Endothelial cell of umbilical vein (primary cell): ENCODE results near the gene CPOX. TPM values are rescaled to one million over a fixed set of nuclear protein-coding genes. Genes with fewer than 3 reads are reported as not detected.

ENCODE experiments used
- BruUV-seq: library from RNA; stranded (reverse); fragments of 400-500 nt; replicated peaks from 2 replicates; lab custom pipeline; 2021; lab: Mats Ljungman, UMichigan
- CTCF ChIA-PET: fragments of 300-600, 350-600 bp; sonication (Branson Sonifier 250); formaldehyde crosslinking; loops from one replicate; lab custom pipeline; 2021; ENCODE audit warnings: antibody characterized with exemption, inconsistent platforms; lab: Charles Lee
- POLR2A ChIA-PET: fragments of 300-600, 350-600 bp; sonication (Branson Sonifier 250); formaldehyde crosslinking; loops from one replicate; lab custom pipeline; 2021; ENCODE audit warnings: antibody characterized with exemption, inconsistent platforms; lab: Charles Lee
- DNase-seq: peaks from one replicate; pipeline ENCODE4 v3.0.0-alpha.2; 2011; ENCODE audit warnings: low read depth, low spot score
- FAIRE-seq: peaks from 2 replicates; lab custom pipeline; 2011; peaks lifted over from hg19 to GRCh38; lab: Jason Lieb, UNC
- H2AFZ ChIP-seq: 2 replicates; pipeline ENCODE4 v1.6.0; 2012; ENCODE audit warnings: low read depth, low read length, control low read depth, inconsistent platforms
- H3K27ac ChIP-seq: 2 replicates; pipeline ENCODE4 v1.5.1; 2011; ENCODE audit warnings: low read depth, mild to moderate bottlenecking, control low read depth, low read length, moderate library complexity; ENCODE audit not compliant: insufficient read depth
- H3K27me3 ChIP-seq, 2 experiments: 2 replicates each; pipeline versions ENCODE4 v1.6.0 to v1.6.1; 2011; ENCODE audit warnings: low read length in 2 of 2, mixed read lengths in 1 of 2; ENCODE audit not compliant: control insufficient read depth in 2 of 2, insufficient read depth in 2 of 2
- H3K36me3 ChIP-seq, 2 experiments: 2 replicates in 1 of 2; 3 replicates in 1 of 2; pipeline ENCODE4 v1.5.1; 2011; ENCODE audit warnings: low read length in 2 of 2, mild to moderate bottlenecking in 1 of 2, moderate library complexity in 1 of 2; ENCODE audit not compliant: control insufficient read depth in 2 of 2, insufficient read depth in 2 of 2; ENCODE audit errors: extremely low read depth in 1 of 2
- H3K4me1 ChIP-seq: 3 replicates; pipeline ENCODE4 v1.5.1; 2011; ENCODE audit warnings: mild to moderate bottlenecking, low read length; ENCODE audit not compliant: control insufficient read depth, insufficient read depth; ENCODE audit errors: extremely low read depth
- H3K4me2 ChIP-seq: 2 replicates; pipeline ENCODE4 v1.6.1; 2011; ENCODE audit warnings: low read length, control low read depth, mixed read lengths; ENCODE audit not compliant: insufficient read depth
- H3K4me3 ChIP-seq, 3 experiments: fragments of 200-600 bp in 1 of 3; sonication (generic), shearing (Covaris generic) in 1 of 3; replicated peaks in 1 of 3; 2 replicates each; pipeline ENCODE4 v1.5.1; 2011 to 2016; ENCODE audit warnings: control low read depth in 3 of 3, low read length in 3 of 3, mild to moderate bottlenecking in 2 of 3, inconsistent platforms in 1 of 3, low read depth in 1 of 3, moderate library complexity in 1 of 3; ENCODE audit not compliant: insufficient read depth in 1 of 3
- H3K79me2 ChIP-seq: 2 replicates; pipeline ENCODE4 v1.6.0; 2012; ENCODE audit warnings: low read length, inconsistent platforms; ENCODE audit not compliant: control insufficient read depth, insufficient read depth
- H3K9ac ChIP-seq: replicated peaks from 2 replicates; pipeline ENCODE3; 2011; ENCODE audit warnings: low read length, control low read depth; ENCODE audit not compliant: insufficient read depth; ENCODE audit errors: extremely low read depth
- H3K9me1 ChIP-seq: replicated peaks from 3 replicates; pipeline ENCODE4 v1.6.0; 2011; ENCODE audit warnings: mild to moderate bottlenecking, low read length; ENCODE audit not compliant: control insufficient read depth, insufficient read depth; ENCODE audit errors: extremely low read depth
- H3K9me3 ChIP-seq: replicated peaks from 2 replicates; pipeline ENCODE4 v1.5.1; 2012; ENCODE audit warnings: low read length, inconsistent platforms; ENCODE audit not compliant: control insufficient read depth, insufficient read depth
- H4K20me1 ChIP-seq: replicated peaks from 2 replicates; pipeline ENCODE3; 2011; ENCODE audit warnings: mild to moderate bottlenecking, low read length; ENCODE audit not compliant: control insufficient read depth, insufficient read depth; ENCODE audit errors: extremely low read depth
- CTCF ChIP-seq, 2 donors: IDR thresholded peaks; 1 replicate in 1 of 2; 2 replicates in 1 of 2; pipeline ENCODE4 v1.5.1; 2011; ENCODE audit warnings: low read length in 2 of 2, mild to moderate bottlenecking in 2 of 2, moderate library complexity in 2 of 2, control low read depth in 1 of 2, inconsistent platforms in 1 of 2, low read depth in 1 of 2; ENCODE audit not compliant: insufficient read depth in 1 of 2; ENCODE audit errors: extremely low read depth in 1 of 2
- EZH2 ChIP-seq: IDR thresholded peaks from 2 replicates; pipeline ENCODE4 v1.6.1; 2012; ENCODE audit warnings: borderline replicate concordance, low read depth, mild to moderate bottlenecking, moderate library complexity, low read length, inconsistent platforms; ENCODE audit not compliant: severe bottlenecking
- FOS ChIP-seq: IDR thresholded peaks from 2 replicates; pipeline ENCODE4 v1.6.1; 2011; ENCODE audit warnings: mild to moderate bottlenecking, low read length, moderate library complexity, borderline replicate concordance; ENCODE audit not compliant: insufficient read depth
- GATA2 ChIP-seq: IDR thresholded peaks from 2 replicates; pipeline ENCODE4 v1.7.0; 2011; ENCODE audit warnings: low read depth, mild to moderate bottlenecking, moderate library complexity, mixed read lengths, low read length; ENCODE audit not compliant: insufficient read length, insufficient read depth
- JUN ChIP-seq: IDR thresholded peaks from 2 replicates; pipeline ENCODE4 v1.6.1; 2011; ENCODE audit warnings: borderline replicate concordance, low read depth; ENCODE audit not compliant: insufficient read length, insufficient read depth
- MYC ChIP-seq: IDR thresholded peaks from one replicate; pipeline ENCODE4 v1.6.1; 2011; ENCODE audit warnings: mild to moderate bottlenecking, low read depth, low read length
- POLR2A ChIP-seq: IDR thresholded peaks from 2 replicates; pipeline ENCODE4 v1.6.1; 2012; ENCODE audit warnings: low read depth, mild to moderate bottlenecking, control low read depth, low read length
- POLR2AphosphoS5 ChIP-seq: IDR thresholded peaks from 2 replicates; pipeline ENCODE4 v1.6.1; 2012; ENCODE audit warnings: low read depth, mild to moderate bottlenecking, control low read depth, low read length, moderate library complexity; ENCODE audit not compliant: insufficient read depth
- dilution Hi-C: fragments of 300-500 bp; cut with MboI; formaldehyde crosslinking; loops from one replicate; pipeline ENCODE4 v1.15.0; 2019; ENCODE audit warnings: low sequenced_read_pairs; ENCODE audit not compliant: extremely low pct_ligation_motif_present
- intact Hi-C: fragments of 100-400 bp; cut with micrococcal nuclease; formaldehyde crosslinking; loops from one replicate; pipeline ENCODE4 v1.10.0; 2022
- polyA plus RNA-seq, 4 experiments: library from polyadenylated mRNA; depleted of rRNA in 3 of 4; stranded (reverse) in 3 of 4; unstranded in 1 of 4; fragments of >200 nt; gene quantifications; 2 replicates each; pipeline versions ENCODE4 v1.2.1 to v1.2.3, GENCODE V29; 2011 to 2012; ENCODE audit warnings: missing spikeins in 1 of 4
- total RNA-seq: library from RNA; stranded (reverse); gene quantifications from 2 replicates; pipeline ENCODE4 v1.2.3, GENCODE V29; 2021
- TF ChIP-seq, protein P1 (sequence below): IDR thresholded peaks from 2 replicates; pipeline ENCODE4 v1.6.1; 2011; ENCODE audit not compliant: insufficient read depth, insufficient read length

Gene CPOX
- total and polyA plus RNA-seq, 2 donors (not counting 3 experiments of a cell fraction or from before 2014, with no cell fraction given), result 12.3 to 24.5 TPM

GRCh38 chr3:98583766-98584165, 9.6 kb downstream of the CPOX start:
- no peaks in the 10 kb centered on the region for H3K9me1 ChIP-seq
- intact Hi-C loops, result no loop called here
- ChIA-PET CTCF (no interaction called here), POLR2A (no interaction called here)
- no peak overlapping the region for H3K4me3 ChIP-seq
- FAIRE-seq, result no peak
- TF ChIP-seq FOS (no peak), EZH2 (no peak), POLR2A (no peak), GATA2 (no peak), CTCF (IDR thresholded peaks at IDR 0.05; ENCODE audit: extremely low read depth in 1 of 2, insufficient read depth in 1 of 2, low read depth in 1 of 2, low read length in 2 of 2) (no peak), POLR2AphosphoS5 (no peak), MYC (no peak), JUN (no peak)
- TF ChIP-seq, protein P1, sequence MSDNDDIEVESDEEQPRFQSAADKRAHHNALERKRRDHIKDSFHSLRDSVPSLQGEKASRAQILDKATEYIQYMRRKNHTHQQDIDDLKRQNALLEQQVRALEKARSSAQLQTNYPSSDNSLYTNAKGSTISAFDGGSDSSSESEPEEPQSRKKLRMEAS, result no peak
- H4K20me1 ChIP-seq, result no peaks in the 10 kb centered on the region
- BruUV-seq, result no TSS peak
- no peak overlapping the region for H3K27ac ChIP-seq
- H3K27me3 ChIP-seq, result no peaks in the 10 kb centered on the region
- H3K79me2 ChIP-seq, result no peaks in the 10 kb centered on the region
- no peaks in the 10 kb centered on the region for H3K9me3 ChIP-seq
- no peak overlapping the region for H3K9ac ChIP-seq
- no peak overlapping the region for H2AFZ ChIP-seq
- no peak for DNase-seq
- H3K4me2 ChIP-seq, result no peak overlapping the region
- H3K36me3 ChIP-seq, result peaks cover 2 to 6% of the 10 kb centered on the region in 2 experiments
- H3K4me1 ChIP-seq, result peaks cover 3% of the 10 kb centered on the region
- dilution Hi-C loops, result no loop called here
